Islet of Langerhans (tissue), 1 donor: ENCODE measurements around the gene PAX3.

Experiments
- FAIRE-seq: peaks from one replicate; lab custom pipeline; 2011; peaks lifted over from hg19 to GRCh38; lab: Jason Lieb, UNC

PAX3 gene

DNA sequence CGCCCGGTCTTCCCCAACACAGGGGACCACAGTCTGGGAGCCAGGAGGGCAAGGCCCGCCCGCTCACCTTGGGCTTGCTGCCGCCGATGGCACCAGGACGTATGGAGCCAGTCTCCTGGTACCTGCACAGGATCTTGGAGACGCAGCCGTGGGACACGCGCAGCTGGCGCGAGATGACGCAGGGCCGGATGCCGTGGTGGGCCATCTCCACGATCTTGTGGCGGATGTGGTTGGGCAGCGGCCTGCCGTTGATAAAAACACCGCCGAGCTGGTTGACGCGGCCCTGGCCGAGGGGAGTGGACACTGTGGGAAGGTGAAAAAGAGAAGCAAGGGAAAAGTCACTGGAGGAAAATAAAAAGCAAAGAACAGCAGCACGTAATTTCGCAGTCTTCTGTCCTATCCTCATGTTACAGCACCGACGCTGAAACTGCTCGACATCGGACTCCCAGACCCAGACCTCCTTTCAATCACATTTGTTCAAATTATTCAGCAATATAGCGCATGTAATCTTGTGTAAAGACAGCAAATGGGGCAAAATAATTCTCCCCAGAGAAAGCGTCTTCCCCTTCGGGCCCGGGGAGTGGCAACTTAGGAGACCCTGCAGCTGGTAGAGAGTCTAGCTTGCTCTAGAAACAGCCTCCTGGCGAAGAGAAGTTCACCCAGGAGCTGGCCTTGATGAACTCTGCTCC lies 1.7 kb downstream of the PAX3 start:
- FAIRE-seq, result no peak

DNA sequence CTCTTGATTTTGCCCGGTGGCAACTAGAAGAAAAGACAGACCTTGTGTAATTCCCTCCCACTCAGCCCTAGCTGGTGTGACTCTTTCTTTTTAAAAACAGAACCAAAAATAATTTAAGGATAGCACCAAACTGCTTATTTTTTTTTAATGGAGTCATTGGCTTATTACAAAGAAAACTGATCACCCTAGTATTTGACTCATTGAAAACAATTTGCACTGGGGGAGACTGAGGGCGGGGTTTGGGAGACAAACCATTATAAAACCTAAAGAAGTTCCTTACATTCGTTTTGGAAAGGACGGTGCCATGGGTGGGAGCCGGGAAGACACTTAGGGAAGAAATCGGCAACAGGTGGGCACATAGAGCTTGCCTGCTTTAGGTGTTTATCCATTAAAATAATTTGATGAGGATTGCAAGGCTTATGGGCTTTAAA lies 2.5 kb downstream of the PAX3 start:
- FAIRE-seq, result no peak

DNA sequence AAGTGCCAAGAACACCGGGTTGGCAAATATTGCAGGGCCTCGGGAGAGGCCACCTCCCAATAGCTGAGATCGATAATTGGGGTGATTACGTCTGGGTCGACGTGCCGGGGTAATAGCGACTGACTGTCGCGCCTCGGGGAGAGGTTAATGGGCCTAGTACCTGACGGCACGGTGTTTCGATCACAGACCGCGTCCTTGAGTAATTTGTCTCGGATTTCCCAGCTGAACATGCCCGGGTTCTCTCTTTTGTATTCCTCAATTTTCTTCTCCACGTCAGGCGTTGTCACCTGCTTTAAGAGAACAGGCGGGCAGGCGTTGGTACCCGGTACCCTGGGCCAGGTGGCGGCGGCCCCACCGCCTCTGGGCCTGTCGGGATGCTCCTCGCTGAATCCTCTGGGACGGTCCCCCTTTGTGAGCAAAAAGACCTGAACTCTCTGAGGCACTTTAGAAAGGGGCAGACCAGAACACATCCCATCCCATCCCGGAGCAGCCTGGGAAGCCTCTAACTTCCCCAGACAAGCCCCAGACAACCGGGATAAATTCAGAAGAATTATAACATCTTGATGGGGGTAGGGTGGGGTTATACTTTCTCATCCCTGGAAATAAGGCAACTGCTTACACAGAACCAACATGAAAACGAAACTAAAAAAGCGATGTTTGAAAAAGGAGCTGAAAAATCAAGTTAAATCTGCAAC lies 3.3 kb downstream of the PAX3 start:
- no peak for FAIRE-seq

DNA sequence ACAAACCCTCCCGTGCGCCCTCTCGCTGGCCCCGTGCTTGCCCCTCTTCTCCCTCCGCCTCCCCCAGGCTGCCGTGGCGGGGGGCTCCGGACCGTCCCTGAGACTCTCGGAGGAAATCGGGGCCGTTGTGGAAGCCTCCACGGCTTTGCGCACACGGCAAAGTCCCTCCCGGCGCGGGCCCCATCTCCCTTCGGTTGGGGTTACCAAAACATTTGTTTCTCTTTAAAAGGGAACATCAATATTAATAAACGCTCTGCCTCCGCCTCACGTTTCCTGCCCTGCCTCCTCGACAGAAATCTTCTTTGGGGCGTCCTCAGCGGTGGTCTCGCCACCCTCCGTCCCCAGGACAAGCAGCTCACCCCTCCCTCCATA lies 3.8 kb downstream of the PAX3 start:
- no peak for FAIRE-seq

DNA sequence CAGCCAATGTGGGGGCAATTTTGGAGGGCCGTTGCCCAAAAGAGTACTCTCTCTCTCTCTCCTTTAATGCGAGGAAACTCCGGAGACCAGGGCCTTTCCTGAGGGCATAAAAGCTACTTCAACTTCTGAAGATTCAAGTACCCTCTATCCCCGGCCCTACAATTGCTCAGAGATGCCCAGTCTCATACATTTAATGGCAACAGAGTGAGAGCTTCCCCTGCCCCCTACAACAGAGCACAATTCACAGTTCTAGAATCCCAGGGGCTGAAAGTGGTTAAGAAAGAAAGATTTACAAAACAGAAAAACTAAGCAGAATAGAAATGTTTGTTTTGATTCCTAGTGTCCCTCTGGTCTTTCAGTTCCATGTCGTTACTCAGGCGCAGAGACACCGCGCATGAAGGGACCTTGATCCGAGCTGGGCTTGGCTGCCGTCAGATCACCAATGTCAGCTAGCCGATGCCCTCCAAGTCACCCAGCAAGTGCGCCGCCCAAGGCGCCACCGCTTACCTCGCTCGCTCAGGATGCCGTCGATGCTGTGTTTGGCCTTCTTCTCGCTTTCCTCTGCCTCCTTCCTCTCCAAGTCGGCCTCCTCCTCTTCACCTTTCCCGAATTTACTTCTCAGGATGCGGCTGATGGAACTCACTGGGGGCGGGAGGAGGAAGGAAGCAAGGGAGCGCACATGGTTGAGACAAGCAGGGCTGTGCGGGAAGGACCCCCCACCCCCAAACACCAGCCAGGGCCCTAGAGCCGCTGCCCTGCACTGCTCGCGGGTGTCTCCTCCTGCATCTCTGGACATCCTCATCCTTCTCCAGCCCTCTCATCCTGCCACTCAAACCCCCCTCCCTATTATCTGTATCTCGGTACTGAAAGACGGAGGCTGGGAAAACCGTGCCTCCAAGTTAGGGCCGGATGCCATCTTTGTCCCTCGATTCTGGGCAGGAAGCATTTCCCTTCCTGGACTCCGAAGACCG lies 4.9 kb downstream of the PAX3 start:
- no peak for FAIRE-seq

DNA sequence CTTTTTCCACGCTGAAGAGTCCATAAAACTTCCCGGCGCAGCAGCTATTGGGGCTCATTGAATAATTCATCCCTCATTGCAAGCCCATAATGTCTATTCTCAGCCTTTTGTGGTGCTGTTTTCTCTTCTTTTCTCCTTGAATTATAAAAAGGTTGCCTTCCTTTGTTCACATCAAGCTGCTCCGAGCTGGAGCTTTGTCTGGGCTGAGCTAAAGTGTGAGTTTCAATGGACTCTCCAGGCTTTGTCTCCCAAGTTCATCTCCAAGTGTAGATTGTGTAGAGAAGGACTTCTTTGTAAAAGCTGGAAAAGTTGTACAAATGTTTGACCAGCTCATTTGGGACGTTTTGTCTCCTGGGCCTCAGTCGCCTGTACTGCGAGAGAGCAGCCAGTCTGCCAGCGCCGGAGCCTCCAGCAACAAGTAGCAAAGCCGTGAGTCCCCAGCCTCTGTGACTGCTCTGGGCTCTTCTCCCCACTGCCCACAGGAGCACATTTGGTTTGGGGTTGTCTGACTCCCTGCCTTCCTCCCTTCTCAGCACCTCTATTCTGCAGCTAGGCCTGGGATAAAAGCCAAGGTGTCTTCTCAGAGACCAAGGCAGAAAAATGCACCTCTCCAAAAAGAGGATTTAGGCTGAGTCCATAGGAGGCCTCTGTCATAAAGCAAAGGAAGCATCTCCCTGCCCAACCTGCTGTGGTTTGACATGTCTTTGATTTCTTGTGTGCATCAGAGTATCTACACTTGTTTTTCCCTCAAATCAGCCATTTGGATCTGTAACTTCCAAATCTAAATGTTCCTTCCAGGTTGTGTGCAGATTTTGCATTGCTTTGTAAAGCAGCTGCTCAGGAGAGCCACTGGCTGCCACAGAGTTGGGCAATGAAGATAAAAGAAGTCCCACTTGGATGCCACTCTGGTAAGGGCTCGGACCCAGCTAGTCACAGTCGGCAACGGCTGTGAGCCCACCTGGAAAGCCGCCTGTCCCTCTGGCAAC lies 6.4 kb downstream of the PAX3 start:
- no peak for FAIRE-seq

DNA sequence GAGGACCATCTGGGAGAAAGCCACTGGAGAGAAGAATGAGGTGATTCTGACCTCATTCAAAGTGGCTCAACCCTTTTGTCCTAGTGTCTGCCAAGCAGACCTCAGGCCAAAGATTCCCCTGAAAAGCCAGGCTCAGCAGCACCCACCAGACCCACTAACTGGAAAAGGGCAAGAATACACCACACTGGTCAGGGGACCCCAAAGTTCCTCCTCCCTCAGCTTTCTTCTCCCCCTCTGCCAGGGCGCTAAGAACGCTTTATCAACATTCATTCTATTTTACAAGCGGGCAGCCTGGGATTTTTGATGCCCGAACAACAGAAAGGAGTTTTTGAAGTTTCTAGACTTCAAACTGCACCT lies 7.3 kb downstream of the PAX3 start:
- no peak for FAIRE-seq

DNA sequence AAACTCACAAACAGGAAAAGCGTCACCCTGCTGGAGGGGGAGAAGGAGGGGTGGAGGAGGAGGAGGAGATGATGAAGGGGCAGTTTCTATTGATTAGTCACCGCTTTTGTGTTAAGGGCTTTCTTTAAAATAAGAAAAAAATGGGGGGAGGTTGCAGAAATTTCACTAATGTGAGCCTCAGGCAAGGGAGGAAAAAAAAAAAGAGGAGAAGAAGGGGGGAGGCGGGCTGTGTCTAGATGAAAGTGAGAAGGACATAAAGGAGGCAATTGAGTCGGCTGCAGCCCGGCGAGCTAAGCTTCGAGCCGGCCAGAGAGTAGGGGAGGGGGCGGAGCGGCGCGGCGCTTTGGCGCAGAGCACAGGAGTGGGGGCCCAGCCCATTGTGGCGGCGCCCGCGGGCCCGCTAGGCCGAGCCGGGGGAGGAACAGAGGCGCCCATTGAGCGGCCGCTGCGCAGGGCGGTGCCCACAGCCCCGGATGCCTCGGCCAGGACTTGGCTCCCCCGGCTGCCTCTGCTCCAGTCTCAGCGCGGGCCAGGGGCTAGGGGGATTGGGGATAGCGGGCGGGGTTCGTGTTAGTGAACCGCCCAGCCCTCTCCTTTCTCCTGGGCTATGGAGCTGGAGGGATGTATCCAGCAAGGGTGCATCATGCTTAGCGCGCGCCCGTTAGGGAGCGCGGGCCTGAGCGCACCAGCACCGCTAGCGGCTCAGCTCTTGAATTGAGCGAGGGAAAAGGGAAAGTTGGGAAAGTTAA lies 7.9 kb downstream of the PAX3 start:
- no peak for FAIRE-seq

DNA sequence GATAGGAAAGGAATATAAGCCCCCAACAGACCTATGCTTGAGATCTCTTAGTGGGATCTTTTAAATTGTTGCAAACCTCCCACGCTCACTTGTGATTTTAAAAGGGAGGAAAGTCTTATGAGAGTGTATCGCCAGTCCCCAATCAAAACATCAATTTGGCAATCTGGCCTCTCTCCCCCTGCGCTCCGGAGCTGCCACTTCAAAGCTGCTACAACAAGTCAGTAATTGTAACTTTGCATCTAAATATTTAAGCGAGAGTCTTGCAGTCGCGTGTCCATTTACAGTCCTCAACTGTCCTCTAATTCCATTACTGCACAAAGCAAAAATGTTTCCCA lies 8.4 kb downstream of the PAX3 start:
- FAIRE-seq, result no peak

DNA sequence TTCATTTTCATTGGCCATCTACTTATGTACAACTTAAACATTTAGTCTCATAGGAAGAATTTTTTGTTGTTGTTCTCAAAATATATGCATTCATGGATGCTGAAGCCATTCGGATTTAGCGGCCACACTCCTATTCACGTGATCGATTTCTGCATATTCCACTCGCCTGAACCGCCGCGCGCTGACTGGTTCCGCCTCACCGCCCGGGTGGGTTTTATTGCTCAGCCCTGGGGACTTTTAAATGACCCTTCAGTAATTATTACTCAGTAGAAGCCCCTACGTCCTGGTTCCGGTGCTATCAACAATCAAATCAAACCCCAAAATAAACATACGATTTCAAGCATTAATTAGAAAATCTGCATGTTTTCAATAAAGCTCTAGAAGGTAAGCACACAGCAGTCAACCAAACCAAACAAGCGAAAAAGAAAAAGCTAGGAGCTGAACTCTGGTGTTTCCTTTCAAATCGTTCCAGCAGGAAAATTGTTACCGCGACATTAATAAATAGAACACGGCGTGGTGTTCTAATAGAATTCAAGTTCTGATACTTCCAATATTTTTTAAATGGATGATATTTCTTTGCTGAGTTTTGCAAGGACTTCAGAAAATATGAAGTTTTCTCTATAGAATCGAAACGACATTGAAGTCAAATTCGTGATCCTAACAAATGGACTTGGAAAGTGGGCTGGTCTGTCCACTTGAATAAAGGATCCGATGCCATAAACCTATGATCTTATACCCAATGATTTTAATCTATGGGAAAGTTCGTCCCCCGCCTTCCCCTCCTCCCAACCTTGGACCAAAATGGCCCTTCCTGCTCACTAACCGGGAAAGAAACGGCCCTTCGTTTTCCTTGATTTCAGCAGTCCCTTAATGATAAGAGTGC lies 9.3 kb downstream of the PAX3 start:
- no peak for FAIRE-seq

DNA sequence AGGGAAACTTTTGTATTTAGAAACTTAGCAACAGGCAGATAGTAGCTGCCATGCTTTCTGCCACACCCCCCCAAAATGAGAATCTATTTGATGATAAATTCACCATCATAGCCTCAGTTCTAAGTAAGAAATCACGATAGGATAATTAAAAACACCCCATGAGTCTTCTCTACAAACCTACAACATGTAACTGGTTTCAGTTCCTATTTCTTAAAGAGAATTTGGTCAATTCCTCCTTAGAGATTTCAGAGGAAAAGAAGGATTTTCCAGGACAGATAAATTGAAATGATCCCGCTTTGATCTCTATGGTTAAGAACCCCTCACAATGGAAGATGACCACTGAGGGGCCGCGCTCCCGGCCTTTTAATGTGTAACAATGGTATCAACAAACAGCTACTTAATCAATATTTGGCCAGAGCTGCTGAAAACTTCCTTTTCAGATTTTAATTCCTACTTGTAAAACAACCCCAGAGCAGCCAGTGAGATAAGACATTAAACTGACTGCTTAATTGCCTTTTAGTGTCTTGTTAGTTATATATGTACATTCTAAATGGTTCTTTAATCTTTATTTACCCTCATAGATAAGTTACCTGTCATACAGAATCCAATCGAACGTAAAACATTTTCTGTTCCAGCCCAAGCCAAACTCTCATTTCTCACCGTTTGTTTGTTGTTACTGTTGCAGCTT lies 10.1 kb downstream of the PAX3 start:
- no peak for FAIRE-seq

DNA sequence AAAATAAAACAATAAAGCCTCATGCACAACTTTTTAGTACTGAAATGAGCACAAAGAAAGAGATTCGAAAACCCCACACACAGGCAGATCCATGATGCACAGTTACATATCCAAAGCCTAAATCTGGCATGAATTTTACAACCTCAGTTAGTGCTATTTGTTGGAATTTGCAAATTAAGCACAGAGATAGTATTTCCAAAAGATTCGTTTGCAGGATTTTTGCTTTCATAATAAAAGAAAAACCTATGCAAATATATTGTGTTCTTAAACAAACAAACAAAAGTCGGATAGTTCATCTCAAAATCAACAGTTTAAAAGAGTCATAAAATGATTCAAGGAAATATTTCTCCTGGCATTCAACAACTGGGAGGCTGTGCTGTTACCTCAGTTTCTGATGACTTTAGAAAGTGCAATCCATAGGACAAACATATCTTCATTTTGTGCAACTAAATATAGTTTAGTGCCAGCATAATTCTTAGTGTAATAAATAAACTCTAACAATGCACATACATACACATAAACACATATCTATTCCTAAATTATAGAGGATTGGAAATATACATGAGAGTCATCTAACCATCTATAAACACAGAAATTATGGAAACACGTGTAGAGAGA lies 10.8 kb downstream of the PAX3 start:
- no peak for FAIRE-seq

DNA sequence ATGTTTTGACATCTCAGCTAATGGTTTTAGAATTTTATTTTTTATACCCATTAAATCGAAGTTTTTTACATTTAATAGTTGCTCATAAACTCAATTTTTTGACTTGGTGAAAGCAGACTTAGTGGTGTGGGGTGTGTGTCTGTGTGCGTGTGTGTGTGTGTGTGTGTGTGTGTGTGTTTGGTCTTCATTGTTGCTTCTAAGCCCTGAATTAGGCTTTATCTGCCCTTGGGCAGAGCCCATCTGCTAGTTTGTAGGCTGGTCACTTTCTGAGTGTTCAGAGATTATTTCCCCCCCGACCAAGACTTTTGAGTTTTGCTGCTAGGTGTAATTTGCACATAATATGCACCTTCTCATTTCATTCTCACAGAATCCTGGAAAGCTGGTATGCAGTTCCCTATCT lies 14.3 kb downstream of the PAX3 start:
- FAIRE-seq, result no peak

DNA sequence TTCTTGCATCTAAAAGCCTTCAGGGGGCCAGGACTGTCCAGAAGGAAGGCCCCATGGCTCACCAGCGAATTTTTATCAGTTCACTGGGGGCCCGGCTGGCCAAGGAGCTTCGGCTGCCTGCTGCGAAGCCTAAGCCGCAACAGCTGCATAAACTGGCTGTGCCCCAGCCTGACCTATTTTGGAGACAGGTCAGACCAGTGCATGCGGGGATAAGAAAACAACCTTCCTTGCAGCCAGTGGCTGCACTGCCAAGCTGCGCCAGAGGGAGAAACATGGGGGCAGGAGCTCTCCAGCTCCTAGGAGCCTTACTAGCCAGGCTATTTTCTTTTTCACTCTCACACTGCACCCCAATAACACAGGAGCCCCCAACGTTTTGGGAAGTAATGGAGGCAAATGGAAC lies 15.2 kb downstream of the PAX3 start:
- FAIRE-seq, result no peak

DNA sequence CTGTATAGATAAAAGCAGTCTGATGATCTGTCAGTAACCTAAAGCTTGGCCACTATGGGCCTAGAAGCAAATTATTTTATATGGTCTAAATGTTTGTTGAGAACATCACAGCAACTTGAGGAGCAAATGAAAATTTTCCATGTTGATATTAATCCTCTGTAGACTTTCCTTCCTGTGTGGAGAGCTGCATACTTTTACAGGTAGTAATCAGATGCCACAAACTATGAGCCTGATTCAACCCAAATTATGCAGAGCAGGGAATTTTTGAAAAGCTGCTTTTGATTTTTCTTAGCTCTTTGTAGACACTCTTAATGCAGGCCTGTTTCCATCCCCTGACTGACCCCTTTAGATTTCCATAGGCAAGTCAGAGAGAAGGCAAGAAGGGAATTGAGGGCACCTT lies 17.3 kb downstream of the PAX3 start:
- no peak for FAIRE-seq

DNA sequence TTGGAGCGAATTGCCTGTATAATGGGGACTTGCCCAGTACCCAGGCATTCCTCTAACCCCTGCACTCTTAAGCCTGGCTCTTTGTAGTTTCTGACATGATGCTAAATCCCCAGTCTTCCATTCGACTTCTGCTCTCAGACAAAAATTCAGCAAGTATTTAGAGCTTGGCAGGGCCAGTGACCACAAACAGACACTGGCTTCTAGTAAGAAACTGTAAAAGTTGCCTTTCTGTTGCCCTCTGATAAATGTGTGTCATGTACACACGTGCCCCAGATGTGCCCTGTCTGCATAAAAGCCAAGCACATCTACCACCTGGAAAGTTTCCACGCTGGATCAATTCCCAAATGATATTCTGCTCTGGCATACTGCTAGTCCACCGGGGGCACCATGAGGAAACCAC lies 18.0 kb downstream of the PAX3 start:
- FAIRE-seq, result no peak

DNA sequence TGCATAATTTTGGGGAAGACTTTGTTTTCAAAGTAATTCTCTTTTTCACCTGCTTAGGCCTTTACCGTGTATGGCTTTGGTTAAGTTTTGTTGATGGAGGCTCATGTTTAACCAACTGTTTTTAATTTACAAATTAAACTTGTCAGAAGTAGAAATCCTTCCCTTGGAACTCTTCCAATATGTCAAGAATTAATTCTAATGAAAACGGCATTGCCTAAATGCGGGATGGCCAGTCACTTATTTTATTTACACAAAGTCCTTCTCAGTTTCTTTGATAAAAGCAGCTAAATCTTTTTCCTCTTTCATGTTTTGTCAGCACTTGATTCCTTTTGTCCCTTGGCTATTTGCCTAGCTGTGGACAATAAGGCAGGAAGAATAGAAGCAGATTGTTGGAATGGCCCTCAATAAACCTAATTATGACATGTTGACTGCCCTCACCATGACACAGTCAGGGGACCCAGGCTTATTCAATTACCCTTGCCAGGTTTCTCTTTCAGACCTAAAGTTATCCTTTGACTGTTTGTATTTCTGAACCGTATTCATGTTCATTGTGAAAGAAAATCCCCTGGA lies 26.3 kb downstream of the PAX3 start:
- FAIRE-seq, result no peak

DNA sequence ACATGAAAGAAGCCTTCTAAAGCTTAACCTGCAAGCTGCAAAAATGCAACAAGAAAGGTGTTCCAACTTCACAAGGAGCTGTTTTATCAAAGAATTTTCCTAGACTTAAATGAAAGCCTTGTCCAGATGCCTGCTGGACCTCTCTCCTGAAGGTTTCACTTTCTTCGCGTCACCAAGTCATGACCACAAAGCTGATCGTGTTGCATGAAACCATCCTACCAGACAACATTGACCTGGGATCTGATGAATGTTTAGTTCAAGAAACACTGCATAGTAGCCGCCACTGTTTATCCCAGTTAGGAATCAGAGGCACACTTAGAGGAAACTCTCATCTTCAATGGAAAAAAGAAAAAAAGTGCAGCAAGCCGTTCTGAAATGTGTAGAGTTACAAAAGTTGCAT lies 26.9 kb downstream of the PAX3 start:
- no peak for FAIRE-seq

DNA sequence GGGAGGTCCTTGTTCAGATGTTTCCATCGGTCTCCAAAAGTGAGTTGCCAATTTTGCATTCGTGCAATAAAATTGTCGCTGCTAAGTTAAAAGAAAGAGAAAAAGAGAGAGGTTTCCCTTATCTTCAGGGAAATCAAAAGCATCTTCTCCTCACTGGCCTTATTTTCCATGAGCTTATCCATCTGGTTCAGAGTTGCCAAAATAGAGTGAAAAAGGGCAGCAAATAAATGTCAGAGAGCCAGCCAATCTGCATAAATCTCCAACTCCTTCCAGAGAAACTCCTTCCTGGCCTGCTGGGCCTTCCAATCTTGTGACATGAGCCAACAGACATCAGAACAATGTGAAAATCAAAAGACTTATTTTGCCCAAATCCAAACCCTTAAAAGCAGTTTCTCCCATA lies 28.4 kb downstream of the PAX3 start:
- no peak for FAIRE-seq
